Ovary (tissue), 3 donors: ENCODE measurements around the gene NEDD4L.

Experiments used
- CTCF ChIP-seq, 3 donors: fragments of 450-650 bp in 2 of 3; fragments of 200-600 bp in 1 of 3; IDR thresholded peaks; one replicate each; pipeline versions ENCODE4 v1.5.1 to v1.8.0; 2016 to 2022; ENCODE audit warnings: antibody characterized with exemption in 3 of 3, mild to moderate bottlenecking in 1 of 3
- EP300 ChIP-seq: sonication (generic); formaldehyde crosslinking; IDR thresholded peaks from one replicate; pipeline ENCODE4 v1.6.1; 2017; ENCODE audit warnings: antibody characterized with exemption
- POLR2A ChIP-seq: fragments of 450-650 bp; IDR thresholded peaks from one replicate; pipeline ENCODE4 v1.6.1; 2017; ENCODE audit warnings: antibody characterized with exemption, mild to moderate bottlenecking, moderate library complexity
- donor health status: DM: no; HTN: no; CAD: no.

- TF ChIP-seq POLR2A (no peak), CTCF (IDR thresholded peaks at IDR 0.05) (no peak), EP300 (no peak)
Observed at GRCh38 chr18:58169472-58169871, 125.4 kb downstream of the NEDD4L start.
